ENCODE data around the gene RAB35.

RAB35 gene

DNA sequence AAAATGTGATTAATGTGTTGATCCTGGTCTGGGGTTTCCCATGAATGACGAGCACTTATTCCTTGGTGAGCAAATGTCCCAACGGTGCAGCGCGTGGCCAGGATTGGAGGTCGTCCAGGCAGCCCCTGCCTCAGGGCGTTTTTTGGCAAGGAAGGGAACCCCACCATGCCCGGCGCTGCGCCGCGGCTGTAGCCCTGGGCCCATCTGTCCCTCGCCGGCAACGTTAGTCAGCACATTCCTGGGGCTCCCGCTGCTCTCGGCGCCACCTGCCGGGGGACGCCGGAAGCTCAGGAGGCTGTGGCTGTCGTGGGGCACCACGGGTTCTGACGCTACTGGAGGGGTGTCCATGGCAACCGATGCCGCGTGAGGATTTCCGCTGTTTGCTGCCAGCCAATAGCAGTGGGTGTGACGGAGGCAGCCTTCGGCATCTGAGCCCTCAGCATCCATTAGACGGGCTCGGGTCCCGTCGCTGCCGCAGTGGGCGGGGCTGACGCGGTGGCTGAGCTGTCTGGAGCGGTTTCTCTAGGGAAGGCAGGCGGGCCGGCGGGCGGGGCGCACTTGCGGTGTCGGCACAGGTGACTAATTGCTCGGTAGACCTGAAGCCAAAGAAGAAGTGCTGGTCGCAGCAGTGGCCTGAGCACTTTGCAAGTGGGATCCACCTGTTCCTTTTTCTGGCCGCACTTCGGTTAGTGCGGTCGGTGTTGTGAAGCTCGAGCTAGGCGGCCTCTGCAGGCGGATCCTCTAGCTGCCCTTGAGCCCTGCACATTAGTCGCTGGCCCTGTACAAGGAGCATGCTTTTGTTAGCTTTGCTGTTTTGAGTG lies 29.5 kb downstream of the RAB35 start:
- peak; percentile 98 for DNase-seq (ENCODE audit: low read depth, low spot score)

DNA sequence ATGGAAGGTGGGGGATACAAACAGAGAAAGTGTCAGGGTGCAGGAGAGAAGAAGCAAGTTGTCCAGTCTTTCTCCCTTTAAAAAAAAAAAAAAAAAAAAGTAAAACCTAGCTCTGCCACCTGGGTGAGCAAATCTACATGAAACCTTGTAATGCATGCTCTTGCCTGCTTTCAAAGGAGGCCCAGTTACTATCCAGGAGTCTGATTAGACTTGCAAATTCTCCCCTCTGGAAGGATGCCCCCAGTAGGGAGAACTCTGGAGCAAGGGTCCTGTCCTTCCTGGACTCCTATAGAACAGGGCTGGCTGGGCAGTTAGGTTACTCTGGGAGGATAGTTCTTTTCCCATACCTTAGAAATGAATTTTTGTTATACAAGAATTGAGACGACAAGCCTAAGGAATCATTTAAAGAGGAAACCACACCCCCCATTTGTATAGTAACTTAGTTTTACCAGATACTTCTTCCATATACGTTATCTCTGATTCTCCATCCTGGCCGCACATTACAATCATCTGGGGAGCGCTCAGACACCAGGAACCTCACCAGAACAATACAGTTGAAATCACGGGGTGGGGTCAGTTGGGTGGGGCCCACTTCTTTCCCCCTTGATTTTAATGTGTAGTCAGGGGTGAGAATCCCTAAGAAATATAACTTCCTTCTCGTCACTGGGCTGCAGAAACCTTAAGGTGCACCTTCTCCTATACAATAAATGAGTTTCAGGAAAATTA lies 30.5 kb downstream of the RAB35 start:
- no peak for DNase-seq (ENCODE audit: low read depth, low spot score)

DNA sequence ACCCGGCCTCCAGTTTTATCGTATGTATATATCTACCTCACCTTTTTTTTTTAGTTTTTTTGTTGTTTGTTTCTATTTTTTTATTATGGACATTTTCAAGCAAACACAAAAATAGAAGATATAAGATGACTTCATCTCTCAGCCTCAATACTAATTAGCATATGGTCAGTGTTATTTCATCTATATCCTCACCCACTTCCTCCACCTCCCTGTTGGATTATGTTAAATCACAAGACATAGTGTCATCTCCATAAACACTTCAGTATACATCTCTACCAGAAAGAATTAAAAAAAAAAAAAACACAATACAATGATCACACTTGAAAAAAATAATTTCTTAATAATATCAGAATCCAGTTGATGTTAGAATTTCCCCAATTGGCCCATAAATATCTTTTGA lies 34.9 kb downstream of the RAB35 start:
- no peak for DNase-seq (ENCODE audit: low read depth, low spot score)

DNA sequence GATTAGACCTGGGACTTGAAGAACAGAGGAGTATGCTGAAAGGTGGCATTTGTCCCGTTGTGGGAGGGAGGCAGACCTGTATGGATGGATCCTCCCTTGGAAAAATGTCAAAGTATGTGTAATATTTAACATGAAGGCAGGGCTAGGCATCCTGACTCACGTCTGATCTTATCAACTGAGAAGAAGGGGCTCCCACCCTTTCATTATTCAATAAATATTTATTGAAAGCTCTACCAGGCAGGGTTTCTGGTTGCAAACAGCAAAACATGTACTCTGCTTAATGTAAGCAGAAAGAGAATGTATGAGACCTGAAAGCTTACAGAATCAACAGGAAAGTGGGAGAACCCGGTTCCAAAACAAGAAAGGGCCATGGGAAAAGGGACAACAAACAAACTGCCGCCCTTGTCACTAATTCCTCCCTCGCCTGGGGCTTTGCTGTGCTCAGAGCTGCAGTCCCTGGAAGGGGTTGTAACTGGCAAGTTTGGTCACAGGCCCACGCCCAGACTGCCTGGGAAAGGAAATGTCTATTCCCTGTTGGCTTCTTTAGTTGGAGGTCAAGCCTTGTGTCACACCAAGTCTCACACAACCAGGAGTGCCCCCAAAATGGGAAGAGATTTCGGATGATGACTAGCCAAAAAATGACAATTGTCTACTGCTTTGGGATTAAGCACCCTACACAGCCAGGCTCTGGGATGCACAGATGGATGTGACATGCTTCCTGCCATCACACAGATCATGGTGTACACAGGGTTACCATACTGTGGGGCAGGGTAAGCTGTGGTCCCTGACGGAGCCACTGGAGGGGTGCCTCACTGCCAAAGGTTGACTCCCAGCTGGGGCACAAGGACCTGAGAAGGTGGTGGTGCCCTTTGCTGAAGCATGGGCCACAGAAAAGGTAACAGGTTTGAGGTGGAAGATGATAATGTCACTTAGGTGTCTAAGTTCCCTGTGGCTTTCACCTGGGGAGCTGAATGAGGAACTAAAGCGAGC lies 36.8 kb downstream of the RAB35 start:
- no peak for DNase-seq (ENCODE audit: low read depth, low spot score)

DNA sequence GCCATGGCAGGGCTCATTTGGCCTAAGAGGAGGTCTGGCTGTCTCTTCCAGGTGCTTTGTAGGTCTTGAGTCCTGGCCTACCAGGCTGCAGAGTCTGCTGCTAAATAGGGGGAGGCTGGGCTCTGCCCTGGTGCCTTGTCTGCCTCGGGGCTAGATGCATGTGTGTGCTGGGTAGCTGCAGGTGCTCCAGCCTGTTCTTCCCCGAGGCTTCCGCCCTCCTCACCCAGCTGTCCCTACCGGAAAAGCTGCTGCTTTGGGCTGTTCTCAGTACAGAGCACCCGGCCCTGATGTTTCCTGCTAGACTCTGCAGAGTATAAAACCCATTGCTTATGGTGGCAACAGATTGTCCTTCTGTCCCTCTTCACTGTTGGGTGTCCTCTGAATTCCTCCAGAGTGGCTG lies 37.7 kb downstream of the RAB35 start:
- no peak for DNase-seq (ENCODE audit: low read depth, low spot score)

DNA sequence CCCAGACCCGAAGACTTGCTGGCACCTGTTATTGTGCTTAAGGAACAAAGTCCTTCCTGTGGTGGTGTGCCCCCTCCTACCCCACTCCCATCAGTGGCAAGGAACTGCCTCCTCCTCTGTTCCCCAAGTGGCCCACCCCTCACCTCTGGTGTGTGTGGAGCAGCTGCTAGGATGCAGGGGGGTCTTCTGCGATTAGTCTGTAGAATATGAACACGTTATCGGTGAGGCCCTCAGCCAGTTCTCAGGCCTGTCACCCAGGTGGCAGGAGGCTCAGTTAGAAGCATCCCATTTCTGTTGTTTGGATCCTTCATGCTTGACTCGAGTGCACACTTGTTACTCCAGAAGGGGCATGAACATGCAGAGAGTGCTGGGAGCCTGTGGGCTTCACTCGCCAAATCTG lies 39.3 kb downstream of the RAB35 start:
- DNase-seq (ENCODE audit: low read depth, low spot score) = no peak

DNA sequence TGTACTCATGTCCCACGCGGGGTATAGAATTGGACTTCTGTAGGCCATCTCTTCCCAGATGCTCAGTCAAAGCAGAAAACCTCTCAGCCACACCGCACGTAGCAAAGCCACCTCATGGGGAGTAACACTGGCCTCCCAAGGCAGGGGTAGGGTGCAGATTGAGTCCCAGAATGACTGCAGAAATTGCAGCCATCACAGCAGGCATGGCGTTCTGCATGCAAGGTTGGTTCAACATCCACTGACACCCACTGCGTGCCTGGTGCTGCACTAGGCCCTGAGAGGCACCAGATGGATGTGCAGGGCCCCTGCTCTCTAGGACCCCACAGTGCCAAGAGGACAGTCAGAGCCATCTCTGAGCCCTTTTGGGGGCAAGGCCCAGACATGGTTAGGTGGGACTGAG lies 39.9 kb downstream of the RAB35 start:
- no peak for DNase-seq (ENCODE audit: low read depth, low spot score)

DNA sequence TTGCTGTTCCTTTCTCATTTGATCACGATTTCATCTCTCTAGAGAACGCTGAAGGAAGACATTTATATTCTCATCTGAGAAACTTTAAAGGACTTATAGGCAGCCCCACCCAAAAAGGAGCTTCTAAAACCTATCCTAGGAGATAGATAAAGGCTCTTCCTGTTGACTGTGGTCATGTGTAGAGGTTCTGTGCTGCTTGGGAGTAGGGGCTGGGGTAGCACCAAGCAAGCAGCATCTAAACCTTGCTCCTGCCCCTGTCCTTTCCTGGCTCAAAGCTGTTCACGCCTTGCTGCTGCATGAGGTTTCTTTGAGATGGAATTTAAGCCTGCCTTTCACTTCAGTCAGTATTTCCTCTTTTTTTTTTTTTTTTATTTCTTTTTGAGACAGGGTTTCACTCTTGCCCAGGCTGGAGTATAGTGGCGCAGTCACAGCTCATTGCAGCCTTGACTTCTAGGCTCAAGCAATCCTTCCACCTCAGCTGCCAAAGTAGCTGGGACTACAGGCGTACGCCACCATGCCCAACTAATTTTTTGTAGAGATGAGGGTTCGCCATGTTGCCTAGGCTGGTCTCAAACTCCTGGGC lies 41.4 kb downstream of the RAB35 start:
- DNase-seq (ENCODE audit: low read depth, low spot score) = no peak

DNA sequence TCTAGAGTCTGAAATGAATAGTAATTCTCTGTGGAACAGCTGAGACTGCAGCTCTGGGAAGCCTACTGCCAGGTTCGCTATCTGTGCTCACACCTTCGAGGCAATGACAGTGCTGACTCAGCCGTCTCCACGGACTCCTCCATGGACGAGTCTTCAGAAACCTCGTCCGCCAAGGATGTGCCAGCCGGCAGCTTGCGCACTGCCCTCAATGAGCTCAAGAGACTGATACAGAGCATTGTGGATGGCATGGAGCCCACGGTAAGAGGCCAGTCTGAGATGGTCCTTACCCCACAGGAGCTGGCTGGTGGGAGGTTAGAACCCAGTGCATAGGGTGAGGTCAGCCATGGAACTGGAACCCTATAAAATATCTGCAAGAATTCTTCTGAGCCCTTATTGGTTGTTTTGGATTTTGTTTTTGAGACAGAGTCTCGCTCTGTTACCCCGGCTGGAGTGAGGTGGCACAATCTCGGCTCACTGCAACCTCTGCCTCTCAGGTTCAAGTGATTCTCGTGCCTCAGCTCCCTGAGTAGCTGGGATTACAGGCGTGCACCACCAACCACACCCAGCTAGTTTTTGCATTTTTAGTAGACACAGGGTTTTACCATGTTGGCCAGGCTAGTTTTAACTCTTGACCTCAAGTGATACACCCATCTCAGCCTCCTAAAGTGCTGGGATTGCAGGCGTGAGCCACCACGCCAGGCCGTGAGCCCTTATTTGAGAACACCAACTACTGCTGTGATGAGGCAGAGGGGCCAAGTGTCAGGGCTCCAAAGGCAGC lies 43.9 kb downstream of the RAB35 start:
- DNase-seq (ENCODE audit: low read depth, low spot score) = no peak

DNA sequence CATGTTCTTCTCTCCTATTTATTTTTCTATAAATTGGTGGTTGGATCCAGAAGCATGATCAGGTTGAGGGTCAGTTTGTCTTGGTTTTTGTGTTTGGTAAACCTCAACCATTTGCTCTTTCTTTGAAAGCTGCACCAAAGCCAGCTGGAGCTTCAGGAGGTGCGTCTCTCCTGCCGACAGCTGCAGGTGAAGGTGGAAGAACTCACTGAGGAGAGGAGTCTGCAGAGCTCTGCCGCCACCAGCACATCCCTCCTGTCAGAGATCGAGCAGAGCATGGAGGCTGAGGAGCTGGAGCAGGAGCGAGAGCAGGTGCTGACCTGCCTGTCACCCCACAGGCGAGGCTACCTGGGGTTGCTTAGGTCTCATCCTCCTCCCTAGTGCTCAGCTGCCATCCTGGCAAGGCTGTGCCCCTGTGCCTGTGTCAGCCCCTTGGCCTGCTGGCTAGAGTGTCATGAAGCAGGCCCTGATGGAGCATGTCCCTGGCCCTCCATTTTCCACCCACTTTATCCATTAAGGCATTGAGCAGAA lies 45.0 kb downstream of the RAB35 start:
- DNase-seq (ENCODE audit: low read depth, low spot score) = no peak

DNA sequence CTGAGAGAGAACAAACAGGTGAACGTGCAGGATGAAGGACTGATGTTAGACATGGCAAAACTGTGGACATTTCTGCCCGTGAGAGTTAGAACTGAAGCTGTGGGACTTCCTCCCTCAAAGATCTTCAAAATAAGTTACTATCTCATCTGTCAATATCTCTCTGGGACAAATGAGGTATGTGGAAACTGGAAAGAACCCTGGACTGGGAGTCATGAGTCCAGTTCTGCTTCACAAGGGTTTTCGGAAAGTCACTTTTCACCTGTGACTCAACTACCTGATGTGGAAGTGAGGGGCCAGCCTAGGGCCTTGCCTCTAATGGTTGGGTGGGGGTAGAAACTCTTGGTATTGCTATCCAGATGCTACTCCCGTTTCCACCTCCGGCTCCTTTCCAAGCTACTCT lies 47.3 kb downstream of the RAB35 start:
- no peak for DNase-seq (ENCODE audit: low read depth, low spot score)

DNA sequence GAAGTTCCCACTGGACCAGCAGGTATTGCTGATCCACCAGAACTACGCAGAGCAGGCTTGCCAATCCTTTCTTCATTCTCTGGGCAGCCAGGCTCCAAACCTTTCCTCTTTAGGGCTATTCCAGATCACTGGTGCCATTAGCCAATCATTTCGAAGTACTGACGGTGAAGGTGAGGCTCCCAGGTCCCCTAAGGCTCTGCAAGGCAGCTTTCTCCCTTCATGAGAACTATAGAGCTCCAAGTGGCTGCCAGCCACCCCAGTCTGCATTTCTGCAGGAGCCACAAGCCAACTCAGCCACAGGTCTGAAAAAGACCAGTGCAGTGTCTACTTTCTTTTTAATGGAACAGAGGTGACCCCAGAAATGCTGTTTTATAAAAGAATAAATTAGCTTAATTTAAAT lies 48.7 kb downstream of the RAB35 start:
- DNase-seq (ENCODE audit: low read depth, low spot score) = no peak

DNA sequence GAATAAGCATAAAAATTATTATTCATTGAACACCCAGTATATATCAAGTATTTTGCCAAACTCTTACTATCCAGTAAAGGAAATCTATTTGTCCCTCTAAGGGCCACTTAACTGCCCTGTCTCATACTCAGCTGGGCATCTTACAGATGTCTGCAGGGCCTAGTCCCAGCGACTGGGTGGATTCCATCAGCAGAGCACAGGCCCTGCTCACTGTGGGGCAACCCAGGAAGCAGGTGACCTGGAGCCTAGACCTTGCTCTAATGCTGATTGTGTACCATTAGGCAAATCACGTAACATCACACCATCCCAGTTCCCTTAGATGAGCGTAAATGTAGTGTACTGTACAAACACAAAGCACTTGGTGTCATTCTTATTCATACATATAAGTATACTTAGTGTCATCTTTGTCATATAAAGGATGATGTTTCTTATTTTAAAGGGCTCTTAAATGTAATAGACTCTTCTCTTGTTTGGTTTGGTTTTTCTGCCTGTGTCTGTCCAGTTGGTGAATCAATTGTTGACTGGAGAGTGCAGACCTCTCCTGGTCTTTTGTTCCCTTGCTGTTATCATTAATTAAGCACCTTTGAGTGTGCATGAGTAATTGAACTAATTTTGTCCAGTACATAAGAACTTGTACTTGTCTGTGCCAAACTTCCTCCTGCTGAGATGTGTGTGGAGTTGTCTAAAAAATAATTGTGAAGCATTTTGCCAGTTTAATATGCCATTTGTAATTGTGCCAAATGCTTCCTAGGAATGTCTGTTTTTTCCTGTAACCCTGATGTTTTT lies 49.3 kb downstream of the RAB35 start:
- no peak for DNase-seq (ENCODE audit: low read depth, low spot score)

DNA sequence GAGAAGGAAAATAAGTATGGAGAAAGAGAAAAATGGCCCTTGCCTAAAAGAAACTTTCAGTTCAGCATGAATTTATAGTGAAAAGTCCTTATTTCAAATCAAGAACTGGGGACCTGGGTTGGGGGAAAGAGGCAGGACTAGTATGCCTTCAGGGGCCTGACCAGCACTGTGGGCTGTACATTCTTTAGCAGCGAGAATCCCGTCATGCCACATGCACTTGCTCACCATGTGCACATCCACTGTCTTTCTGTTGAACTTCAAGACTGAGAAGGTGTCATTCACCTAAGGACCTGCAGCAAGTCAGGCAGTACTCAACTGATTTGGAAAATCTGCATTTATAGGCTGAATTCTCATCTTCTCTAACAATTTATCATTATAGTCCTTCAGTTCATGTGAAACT lies 50.2 kb downstream of the RAB35 start:
- DNase-seq (ENCODE audit: low read depth, low spot score) = no peak

DNA sequence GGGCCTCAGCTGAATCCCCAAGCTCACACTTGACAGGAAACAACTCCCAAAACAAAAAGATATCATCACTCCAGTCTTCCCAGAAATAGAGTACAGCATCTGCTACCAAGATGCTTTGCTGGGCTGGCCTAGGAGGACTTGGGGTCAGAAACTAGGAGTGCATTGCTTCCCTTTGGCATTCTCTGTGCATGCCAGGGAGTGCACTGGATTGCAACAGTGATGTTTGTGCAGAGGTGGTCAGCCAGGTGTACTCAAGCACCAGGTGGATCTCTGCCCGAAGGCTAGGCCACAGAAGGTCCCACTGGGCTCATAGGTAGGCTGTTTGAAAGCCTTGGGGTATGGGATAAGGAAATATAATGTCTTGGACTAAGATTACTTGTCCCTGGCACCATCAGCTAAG lies 51.1 kb downstream of the RAB35 start:
- DNase-seq (ENCODE audit: low read depth, low spot score) = no peak

DNA sequence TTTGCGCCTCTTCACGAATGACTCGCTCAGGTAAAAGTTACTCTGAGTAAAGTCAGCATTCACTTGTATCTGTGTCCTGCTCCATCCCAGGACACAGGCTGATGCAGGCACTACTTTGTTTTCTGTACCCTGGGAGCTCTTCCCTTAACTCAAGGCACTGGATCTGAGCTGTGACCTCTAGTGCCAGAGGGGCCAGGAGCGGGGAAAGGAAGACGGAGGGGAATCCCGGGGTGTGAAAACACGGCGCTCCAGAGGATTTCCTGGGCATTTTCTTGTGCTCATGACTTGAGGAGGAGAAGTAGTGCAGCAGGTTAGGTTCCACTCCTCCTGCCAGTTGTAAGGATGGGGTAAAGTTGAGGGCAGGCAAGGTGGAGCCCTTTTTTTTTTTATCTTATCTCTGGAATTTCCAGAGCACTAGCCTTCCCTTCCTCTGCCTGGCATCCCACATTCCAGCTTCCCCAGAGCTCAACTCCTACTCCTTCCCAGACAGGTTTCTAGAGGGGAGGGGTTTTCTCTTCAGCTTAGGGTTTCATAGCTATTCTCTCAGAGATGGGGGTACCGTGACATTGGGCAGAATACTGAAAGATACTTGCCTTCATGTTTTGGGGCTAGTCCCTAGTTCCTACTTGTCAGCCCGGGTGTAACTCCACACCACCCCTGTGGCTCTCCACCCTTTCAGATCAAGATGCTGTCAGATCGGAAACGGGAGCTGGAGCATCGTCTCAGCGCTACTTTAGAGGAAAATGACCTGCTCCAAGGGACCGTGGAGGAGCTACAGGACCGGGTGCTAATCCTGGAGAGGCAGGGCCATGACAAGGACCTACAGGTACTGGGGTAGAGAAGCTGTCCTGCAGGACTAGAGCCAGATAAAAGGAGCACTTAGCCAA lies 52.3 kb downstream of the RAB35 start:
- DNase-seq (ENCODE audit: low read depth, low spot score) = no peak

DNA sequence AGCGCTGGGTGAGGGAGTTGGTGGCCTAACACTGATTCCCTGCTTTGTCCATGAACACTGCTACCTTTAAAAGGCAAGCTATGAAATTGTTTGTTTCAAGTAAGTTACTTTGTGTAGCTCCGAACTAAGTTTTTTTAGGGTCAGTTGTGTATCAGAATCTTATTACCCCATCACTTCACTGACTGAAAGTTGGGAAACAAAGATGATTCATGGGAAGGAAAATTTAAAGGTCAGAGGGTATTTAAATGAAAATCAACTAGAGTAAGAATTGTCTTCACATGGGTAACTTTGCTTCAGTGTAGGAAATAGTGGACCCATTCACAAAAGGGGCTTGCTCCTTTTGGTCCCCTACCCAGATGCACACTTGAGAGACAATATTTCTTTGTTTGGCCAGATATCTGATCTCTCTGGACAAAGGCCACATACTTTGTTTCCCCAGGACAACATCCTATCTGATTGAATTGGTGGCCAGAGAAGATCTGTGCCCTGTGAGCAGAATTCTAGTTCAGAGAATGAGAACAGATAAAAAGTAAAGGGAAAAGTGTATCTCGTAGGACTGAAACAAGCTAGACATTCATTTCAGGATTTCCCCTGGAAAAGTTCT lies 53.5 kb downstream of the RAB35 start:
- no peak for DNase-seq (ENCODE audit: low read depth, low spot score)

DNA sequence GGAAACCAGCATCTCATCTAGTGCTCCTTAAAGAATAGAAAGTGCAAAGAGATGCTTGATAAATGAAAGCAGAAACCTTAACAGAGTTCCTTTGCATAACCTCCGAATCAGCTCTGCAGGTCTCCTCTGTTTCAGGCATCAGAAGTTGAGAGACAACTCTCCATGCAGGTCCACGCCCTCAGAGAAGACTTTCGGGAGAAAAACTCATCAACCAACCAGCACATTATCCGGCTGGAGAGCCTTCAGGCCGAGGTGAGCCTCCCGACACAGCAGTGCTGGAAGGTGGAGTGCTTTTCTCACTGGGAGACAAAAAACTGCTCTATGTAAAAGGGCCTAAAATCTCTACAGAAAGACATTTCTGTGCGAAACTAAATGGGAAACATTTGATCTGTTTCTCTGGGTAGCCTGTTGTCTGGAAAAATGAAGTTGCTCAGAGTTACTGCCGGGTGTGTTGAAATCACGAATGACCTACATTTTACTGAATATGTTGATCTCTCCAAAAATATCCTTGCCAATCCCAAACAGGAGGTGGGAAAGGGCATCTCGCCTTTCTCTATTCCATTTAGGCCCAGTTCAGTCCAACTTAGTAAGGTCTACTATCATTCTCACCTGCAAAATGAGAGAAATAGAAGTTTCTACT lies 54.9 kb downstream of the RAB35 start:
- no peak for DNase-seq (ENCODE audit: low read depth, low spot score)

All from activated naive CD8-positive, alpha-beta T cell treated with anti-CD3 and anti-CD28 coated beads, Interleukin-2, amount 50 U/mL, for 16 hours (primary cell).